ENCODE data around the gene DAPP1.

Gene DAPP1

GRCh38 chr4:99885687-99886086 is 69.1 kb downstream of the DAPP1 start:
- no peak for DNase-seq (ENCODE audit: insufficient read length, low spot score)
- no peak for TF ChIP-seq POLR2A (IDR thresholded peaks at IDR 0.05; ENCODE audit: low read depth, low read length)
- FAIRE-seq: no peak

- DNase-seq (ENCODE audit: insufficient read length, low spot score) (no peak), FAIRE-seq (peak; percentile 11)
- no peak for TF ChIP-seq POLR2A (IDR thresholded peaks at IDR 0.05; ENCODE audit: low read depth, low read length)
Observed at GRCh38 chr4:99886146-99886545, 69.5 kb downstream of the DAPP1 start.

GRCh38 chr4:99887837-99888236 is 71.2 kb downstream of the DAPP1 start:
- no peak for FAIRE-seq
- DNase-seq (ENCODE audit: insufficient read length, low spot score): no peak
- TF ChIP-seq POLR2A (IDR thresholded peaks at IDR 0.05; ENCODE audit: low read depth, low read length): no peak

GRCh38 chr4:99891351-99891750 is 74.7 kb downstream of the DAPP1 start:
- TF ChIP-seq POLR2A (IDR thresholded peaks at IDR 0.05; ENCODE audit: low read depth, low read length): no peak
- no peak for FAIRE-seq
- no peak for DNase-seq (ENCODE audit: insufficient read length, low spot score)

- DNase-seq (ENCODE audit: insufficient read length, low spot score): no peak
- TF ChIP-seq POLR2A (IDR thresholded peaks at IDR 0.05; ENCODE audit: low read depth, low read length): no peak
- FAIRE-seq: peak; percentile 11
Observed at GRCh38 chr4:99893029-99893428, 76.4 kb downstream of the DAPP1 start.

- DNase-seq (ENCODE audit: insufficient read length, low spot score) (no peak), FAIRE-seq (no peak)
- no peak for TF ChIP-seq POLR2A (IDR thresholded peaks at IDR 0.05; ENCODE audit: low read depth, low read length)
Observed at GRCh38 chr4:99893839-99894160, 77.2 kb downstream of the DAPP1 start.

- DNase-seq (ENCODE audit: insufficient read length, low spot score) (peak; percentile 49), FAIRE-seq (no peak)
- TF ChIP-seq POLR2A (IDR thresholded peaks at IDR 0.05; ENCODE audit: low read depth, low read length): peak; percentile 37; the same call in 1 of the 2 replicates
Observed at GRCh38 chr4:99894161-99894997, 77.8 kb downstream of the DAPP1 start, which contains the start of gene LAMTOR3. Gene LAMTOR3, minus strand, starts transcription at chr4:99894427. Its CDS starts 464 bp downstream, at chr4:99893963.

- TF ChIP-seq POLR2A (IDR thresholded peaks at IDR 0.05; ENCODE audit: low read depth, low read length): no peak
- FAIRE-seq (no peak), DNase-seq (ENCODE audit: insufficient read length, low spot score) (no peak)
Observed at GRCh38 chr4:99894998-99895397, 78.4 kb downstream of the DAPP1 start.

GRCh38 chr4:99915449-99915848 is 98.8 kb downstream of the DAPP1 start:
- FAIRE-seq (no peak), DNase-seq (ENCODE audit: insufficient read length, low spot score) (no peak)
- no peak for TF ChIP-seq POLR2A (IDR thresholded peaks at IDR 0.05; ENCODE audit: low read depth, low read length)

GRCh38 chr4:99917575-99917974 is 100.9 kb downstream of the DAPP1 start:
- TF ChIP-seq POLR2A (IDR thresholded peaks at IDR 0.05; ENCODE audit: low read depth, low read length): no peak
- FAIRE-seq (no peak), DNase-seq (ENCODE audit: insufficient read length, low spot score) (no peak)

GRCh38 chr4:99918656-99919055 is 102.0 kb downstream of the DAPP1 start:
- DNase-seq (ENCODE audit: insufficient read length, low spot score) (no peak), FAIRE-seq (no peak)
- no peak for TF ChIP-seq POLR2A (IDR thresholded peaks at IDR 0.05; ENCODE audit: low read depth, low read length)
